GM21723 (cell line): ENCODE results near the gene DRC7.
"Not testable (repeated sequence)": the region's sequence is repeated elsewhere in the genome, so short reads cannot be mapped to it uniquely, and the experiment has no call there.

Experiments used
- ATAC-seq: cut with Tn5 transposase; IDR thresholded peaks from one replicate; pipeline ENCODE4 v1.9.1; 2021; ENCODE audit warnings: mild to moderate bottlenecking, moderate library complexity; ENCODE audit not compliant: unreplicated experiment

DRC7 gene

GRCh38 chr16:57711993-57712392 is 17.4 kb downstream of the DRC7 start:
- ATAC-seq, result no peak

DNA sequence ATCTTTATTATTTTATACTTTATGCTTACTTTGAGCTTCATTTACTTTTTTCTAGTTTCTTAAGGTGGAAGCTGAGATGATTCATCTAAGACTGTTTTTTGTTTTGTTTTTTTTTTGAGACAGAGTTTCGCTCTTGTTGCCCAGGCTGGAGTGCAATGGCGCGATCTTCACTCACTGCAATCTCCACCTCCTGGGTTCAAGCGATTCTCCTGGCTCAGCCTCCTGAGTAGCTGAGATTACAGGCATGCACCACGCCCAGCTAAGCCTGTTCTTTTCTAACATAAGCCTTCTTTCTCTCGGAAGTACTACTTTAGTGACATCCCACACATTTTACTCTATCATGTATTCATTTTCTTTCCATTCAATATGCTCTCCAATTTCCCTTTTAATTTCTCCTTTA is 18.0 kb downstream of the DRC7 start:
- not testable (repeated sequence) for ATAC-seq

DNA sequence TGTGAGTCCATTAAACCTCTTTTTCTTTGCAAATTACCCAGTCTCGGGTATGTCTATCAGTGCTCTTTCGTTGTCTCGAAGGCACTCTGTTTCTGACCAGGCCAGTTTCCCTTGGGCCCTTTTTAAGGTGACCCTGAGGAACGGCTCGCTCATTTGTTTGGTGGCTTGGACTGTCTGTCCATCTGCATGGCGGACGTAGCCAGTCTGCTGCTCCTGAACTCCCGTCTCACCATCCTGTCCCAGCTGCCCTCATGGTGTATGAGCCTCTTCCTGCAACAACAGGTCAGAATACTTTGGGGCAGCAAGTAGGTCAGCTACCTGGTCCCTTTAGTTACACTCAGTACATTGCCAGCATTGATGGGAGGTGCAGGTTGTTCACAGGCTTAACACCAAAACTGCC is 19.0 kb downstream of the DRC7 start:
- ATAC-seq, result no peak

GRCh38 chr16:57714047-57714446 is 19.4 kb downstream of the DRC7 start:
- ATAC-seq, result no peak

DNA sequence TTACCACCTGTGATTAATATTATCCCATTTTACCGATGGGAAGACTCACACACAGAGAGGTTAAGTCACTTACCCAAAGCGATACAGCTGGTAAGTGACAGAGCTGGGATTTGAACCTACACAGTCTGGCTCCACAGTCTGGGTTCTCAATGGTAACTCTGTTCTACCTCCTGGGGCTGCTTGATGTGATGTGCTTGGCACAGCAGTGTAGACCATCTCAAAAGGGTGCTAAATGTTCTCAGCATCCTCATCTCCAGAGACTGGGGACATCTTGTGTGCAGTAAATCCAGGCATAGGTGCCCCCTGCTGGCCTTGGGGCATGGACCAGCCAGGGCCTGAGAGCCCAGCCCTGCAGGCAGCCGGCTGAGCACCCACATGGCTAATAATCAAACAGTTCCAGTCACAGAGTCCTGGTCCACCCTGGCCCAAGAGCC is 25.6 kb downstream of the DRC7 start:
- no peak for ATAC-seq

DNA sequence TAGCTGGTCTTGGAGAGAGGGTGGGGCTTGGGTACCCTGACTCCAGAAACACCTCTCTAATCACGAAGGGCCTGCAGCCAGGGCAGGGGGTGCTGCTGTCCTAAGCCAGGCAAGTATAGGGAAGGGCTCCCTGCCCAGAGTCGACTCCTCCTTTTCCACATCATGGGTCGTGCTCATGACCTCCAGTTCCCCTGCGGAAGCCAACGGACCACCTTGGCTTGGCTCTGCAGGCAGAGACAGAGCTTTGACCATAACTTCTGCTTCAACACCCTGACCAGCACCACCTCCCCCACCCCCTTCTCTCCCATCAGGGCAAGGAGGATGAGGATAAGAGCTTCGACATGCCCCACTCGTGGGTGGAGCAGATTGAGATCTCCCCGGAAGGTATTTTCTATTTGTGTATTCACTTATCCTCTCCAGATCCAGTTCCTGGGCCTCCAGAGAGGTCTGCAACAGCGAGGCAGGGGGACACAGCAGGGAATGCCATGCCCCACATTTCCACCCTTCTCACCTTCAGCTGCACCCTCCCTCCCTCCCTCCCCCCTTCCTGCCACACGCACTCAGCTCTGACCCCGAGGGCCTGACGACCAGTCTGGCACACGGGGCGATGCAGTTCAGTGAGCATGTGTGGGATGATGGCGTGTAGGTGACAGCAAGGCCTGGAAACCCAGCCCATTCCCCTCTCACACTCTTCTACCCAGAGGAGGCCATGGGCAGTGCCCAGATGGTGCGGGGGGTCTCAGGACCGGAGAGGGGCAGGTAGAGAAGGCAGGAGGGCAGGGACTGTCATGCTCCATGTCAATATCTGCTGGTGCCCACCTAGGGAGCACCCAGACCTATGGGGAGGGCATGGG is 27.0 kb downstream of the DRC7 start:
- ATAC-seq, result no peak

- no peak for ATAC-seq
These were observed 27.5 kb downstream of the DRC7 start for GRCh38 chr16:57722210-57722499.

DNA sequence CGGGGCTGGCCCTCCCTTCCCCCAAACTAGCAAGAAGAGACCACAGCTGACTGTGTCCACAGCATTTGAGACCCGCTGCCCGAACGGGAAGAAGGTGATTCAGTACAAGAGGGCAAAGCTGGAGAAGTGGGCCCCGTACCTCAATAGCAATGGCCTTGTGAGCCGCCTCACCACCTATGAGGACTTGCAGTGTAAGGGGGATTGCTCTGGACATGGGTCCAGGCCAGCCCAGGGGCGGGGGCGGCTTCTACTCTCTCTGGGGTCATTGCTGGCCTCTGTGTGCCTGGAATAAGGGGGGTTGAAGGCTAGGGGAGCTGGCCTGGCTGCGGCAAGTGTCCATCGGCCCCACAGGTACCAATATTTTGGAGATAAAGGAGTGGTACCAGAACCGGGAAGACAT is 28.0 kb downstream of the DRC7 start:
- no peak for ATAC-seq

DNA sequence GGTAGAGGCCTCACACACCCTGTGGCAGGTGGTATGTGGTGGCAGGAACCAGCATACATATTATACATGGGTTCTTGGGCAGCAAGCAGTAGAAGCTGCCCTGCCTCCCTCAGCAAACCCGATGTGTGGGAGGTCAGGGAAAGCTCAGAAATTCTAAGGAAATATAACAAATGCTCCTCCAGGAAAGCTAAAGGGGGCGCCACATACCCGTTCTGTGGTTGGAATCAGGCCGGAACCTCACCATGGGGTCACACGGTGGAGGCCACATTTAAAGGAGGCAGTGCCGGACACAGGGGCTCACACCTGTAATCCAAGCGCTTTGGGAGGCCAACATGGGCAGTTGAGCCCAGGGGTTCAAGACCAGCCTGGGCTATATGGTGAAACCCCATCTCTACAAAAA is 28.6 kb downstream of the DRC7 start:
- no peak for ATAC-seq

GRCh38 chr16:57724531-57724930 is 29.9 kb downstream of the DRC7 start:
- ATAC-seq, result no peak

DNA sequence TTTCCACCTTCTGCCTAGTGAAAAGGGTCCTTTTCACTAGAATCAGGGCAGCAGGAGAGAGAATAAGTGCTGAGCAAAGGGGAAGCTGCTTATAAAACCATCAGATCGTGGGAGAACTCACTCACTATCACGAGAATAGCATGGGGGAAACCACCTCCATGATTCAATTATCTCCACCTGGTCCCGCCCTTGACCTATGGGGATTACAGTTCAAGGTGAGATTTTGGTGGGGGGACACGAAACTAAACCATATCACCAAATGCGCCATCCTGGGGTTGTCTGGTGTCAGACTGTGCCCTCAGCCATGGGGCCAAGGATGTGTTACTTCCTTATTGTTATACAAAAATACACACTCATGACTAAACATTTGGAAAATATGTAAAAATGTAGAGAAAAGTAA is 30.5 kb downstream of the DRC7 start:
- no peak for ATAC-seq

DNA sequence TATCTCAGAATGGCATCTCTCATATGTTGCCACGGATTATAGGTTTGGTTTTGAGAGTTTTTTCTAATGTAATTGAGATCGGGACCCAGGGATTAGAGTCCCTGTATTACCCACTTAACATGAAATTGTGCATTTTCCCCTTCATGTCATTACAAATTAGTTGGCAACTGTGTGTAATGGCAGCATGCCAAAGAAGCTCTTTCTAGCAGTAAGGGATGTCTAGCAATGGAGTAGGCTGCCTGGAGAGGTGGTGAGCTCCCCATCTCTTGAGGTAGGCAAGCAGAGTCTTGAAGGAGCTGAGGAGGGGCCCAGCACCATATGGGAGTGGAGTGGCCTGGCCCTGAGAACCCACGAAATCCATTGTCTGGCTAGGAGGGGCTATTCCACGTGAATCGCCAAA is 30.9 kb downstream of the DRC7 start:
- ATAC-seq, result no peak

DNA sequence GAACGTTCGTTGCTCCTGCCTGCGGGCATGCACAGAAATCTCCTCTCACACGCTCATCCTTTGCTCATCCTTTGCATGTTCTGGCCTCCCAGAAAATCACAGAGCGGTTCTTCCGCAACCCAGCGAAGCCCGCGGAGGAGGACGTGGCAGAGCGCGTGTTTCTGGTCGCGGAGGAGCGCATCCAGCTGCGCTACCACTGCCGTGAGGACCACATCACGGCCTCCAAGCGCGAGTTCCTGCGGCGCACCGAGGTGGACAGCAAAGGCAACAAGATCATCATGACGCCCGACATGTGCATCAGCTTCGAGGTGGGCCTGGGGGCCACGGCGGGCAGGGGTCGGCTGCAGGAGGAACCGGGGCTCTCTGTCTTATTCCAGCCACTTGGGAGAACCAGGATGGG is 31.4 kb downstream of the DRC7 start:
- ATAC-seq, result no peak

DNA sequence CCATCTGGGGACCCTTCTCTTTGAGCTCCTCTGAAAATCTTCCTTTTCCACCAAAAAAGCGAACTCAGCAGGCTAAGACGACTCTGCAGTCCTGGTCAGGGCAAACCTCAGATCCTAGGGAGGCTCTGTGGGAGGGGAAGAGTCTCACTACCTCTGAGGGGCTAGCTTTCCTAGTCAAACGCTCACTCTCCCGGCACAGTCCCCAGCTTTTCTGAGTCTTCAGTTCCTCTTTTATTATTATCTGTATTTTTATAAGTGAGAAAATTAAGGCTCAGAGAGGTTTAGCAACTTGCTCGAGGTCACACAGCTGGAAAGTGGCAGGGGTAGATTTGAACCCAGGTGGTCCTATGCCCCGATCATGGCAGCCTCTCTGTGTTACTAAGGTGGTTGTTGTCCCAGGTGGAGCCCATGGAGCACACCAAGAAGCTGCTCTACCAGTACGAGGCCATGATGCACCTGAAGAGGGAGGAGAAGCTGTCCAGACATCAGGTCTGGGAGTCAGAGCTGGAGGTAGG is 31.9 kb downstream of the DRC7 start:
- ATAC-seq, result no peak

GRCh38 chr16:57727610-57728009 is 33.0 kb downstream of the DRC7 start:
- ATAC-seq, result no peak

- ATAC-seq, result no peak
These were observed 34.0 kb downstream of the DRC7 start for GRCh38 chr16:57728336-57729181.

- ATAC-seq, result no peak
These were observed 34.5 kb downstream of the DRC7 start for GRCh38 chr16:57729182-57729484.

GRCh38 chr16:57729852-57730251 is 35.2 kb downstream of the DRC7 start:
- not testable (repeated sequence) for ATAC-seq

DNA sequence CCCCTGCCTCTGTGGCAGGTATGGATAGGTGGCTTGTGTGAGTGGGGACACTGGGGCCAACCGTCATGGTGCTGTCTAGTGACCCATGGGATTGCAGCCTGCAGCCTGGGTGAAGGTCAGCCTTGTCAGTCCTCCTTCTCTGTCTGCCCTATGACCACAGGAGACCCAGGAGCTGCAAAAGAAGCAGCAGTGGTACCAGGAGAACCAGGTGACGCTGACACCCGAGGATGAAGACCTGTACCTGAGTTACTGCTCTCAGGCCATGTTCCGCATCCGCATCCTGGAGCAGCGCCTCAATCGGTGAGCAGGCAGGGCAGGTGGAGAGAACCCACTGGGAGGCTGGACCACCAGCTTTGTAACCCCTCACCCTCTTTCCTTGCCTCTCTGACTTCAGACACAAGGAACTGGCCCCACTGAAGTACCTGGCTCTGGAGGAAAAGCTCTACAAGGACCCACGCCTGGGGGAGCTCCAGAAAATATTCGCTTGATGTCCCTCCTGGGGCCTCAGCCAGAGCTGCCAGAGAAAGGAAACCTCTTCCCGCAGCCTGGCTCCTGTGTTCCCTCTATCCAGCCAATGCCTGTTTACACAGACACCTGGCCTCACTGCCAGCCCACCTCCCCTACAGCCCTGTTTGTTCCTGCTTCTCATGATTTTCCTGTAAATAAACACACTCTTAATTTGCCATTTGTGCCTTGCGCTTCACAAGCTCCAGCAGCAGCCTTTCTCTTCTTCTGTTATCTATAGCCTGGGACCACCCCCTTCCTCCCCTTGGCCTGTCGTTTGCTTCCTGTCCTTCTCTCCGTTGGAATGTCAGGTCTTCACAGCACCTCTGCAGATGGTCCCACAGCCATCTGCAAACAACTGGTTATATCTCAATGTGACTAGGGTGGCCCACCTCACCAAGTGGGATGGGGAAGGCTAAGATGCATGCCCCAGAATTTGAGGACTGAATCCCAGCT is 36.4 kb downstream of the DRC7 start:
- ATAC-seq, result no peak

- no peak for ATAC-seq
These were observed 37.4 kb downstream of the DRC7 start for GRCh38 chr16:57732037-57732436.

DNA sequence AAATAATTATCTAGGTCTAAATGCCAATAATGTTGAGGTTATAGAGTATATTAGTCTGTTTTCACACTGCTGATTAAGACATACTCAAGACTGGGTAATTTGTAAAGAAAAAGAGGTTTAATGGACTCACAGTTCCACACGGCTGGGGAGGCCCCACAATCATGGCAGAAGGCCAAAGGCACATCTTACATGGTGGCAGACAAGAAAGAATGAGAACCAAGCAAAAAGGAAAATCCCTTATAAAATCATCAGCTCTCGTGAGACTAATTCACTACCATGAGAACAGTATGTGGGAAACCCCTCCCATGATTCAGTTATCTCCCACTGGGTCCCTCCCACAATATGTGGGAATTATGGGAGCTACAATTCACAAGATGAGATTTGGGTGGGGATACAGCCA is 38.1 kb downstream of the DRC7 start:
- ATAC-seq, result no peak
